IMR-90 (cell line): ENCODE results near the gene TENM4. TPM values are rescaled to one million over a fixed set of nuclear protein-coding genes. Genes with fewer than 3 reads are reported as not detected.

Experiments used
- ATAC-seq: fragments of 200-7000 bp; cut with Tn5 transposase; 2 replicates; pipeline ENCODE4 v1.9.1; 2020; ENCODE audit warnings: low read depth, mild to moderate bottlenecking, moderate library complexity
- BruUV-seq: library from RNA; stranded (reverse); fragments of 400-500 nt; replicated peaks from 2 replicates; lab custom pipeline; 2021; lab: Mats Ljungman, UMichigan
- CTCF ChIA-PET: fragments of 300-600 bp; formaldehyde crosslinking; extraction: SDS; loops from one replicate; lab custom pipeline; 2021; ENCODE audit warnings: antibody characterized with exemption; lab: Yijun Ruan, JAX
- POLR2A ChIA-PET: fragments of 300-600 bp; sonication (Branson Sonifier 250); formaldehyde crosslinking; loops from one replicate; lab custom pipeline; 2022; ENCODE audit warnings: antibody characterized with exemption; ENCODE audit not compliant: unreplicated experiment; lab: Charles Lee
- DNase-seq: peaks from one replicate; pipeline ENCODE4 v3.0.0; 2013
- H2AFZ ChIP-seq: replicated peaks from 2 replicates; pipeline ENCODE3; 2013; ENCODE audit warnings: low read length, mild to moderate bottlenecking; ENCODE audit not compliant: poor library complexity
- H2AK5ac ChIP-seq: 2 replicates; pipeline ENCODE4 v1.6.1; 2013; ENCODE audit warnings: low read depth, low read length, inconsistent platforms
- H2AK9ac ChIP-seq: replicated peaks from 2 replicates; pipeline ENCODE3; 2013; ENCODE audit warnings: mild to moderate bottlenecking, low read depth, low read length, moderate library complexity; ENCODE audit not compliant: poor library complexity
- H2BK120ac ChIP-seq: 2 replicates; pipeline ENCODE4 v1.6.1; 2013; ENCODE audit warnings: low read depth, low read length, inconsistent platforms
- H2BK15ac ChIP-seq: 3 replicates; pipeline ENCODE4 v1.6.1; 2013; ENCODE audit warnings: low read depth, low read length, inconsistent platforms
- H2BK20ac ChIP-seq: 2 replicates; pipeline ENCODE4 v1.6.1; 2013; ENCODE audit warnings: low read depth, mild to moderate bottlenecking, inconsistent platforms, low read length, moderate library complexity
- H2BK5ac ChIP-seq: 2 replicates; pipeline ENCODE4 v1.6.1; 2013; ENCODE audit warnings: mild to moderate bottlenecking, low read depth, low read length, inconsistent platforms; ENCODE audit not compliant: poor library complexity, severe bottlenecking
- H3K14ac ChIP-seq: replicated peaks from 2 replicates; pipeline ENCODE4 v1.6.1; 2013; ENCODE audit warnings: low read depth, low read length, inconsistent platforms
- H3K18ac ChIP-seq: 2 replicates; pipeline ENCODE4 v1.6.1; 2013; ENCODE audit warnings: low read depth, low read length, control low read depth
- H3K23ac ChIP-seq: 2 replicates; pipeline ENCODE4 v1.6.1; 2013; ENCODE audit warnings: low read depth, low read length, inconsistent platforms
- H3K27ac ChIP-seq: 2 replicates; pipeline ENCODE4 v1.5.1; 2013; ENCODE audit warnings: mild to moderate bottlenecking, control low read depth, low read length; ENCODE audit not compliant: insufficient read depth
- H3K27me3 ChIP-seq: 2 replicates; pipeline ENCODE4 v1.6.1; 2013; ENCODE audit warnings: low read length; ENCODE audit not compliant: control insufficient read depth, insufficient read depth
- H3K36me3 ChIP-seq: 2 replicates; pipeline ENCODE4 v1.6.1; 2013; ENCODE audit warnings: low read length, mixed read lengths; ENCODE audit not compliant: control insufficient read depth, insufficient read depth
- H3K4ac ChIP-seq: 2 replicates; pipeline ENCODE4 v1.6.1; 2013; ENCODE audit warnings: low read depth, low read length, inconsistent platforms
- H3K4me1 ChIP-seq: 2 replicates; pipeline ENCODE4 v1.6.1; 2013; ENCODE audit warnings: low read length, mixed read lengths; ENCODE audit not compliant: control insufficient read depth, insufficient read depth
- H3K4me2 ChIP-seq: 2 replicates; pipeline ENCODE4 v1.6.1; 2013; ENCODE audit warnings: low read depth, mild to moderate bottlenecking, control low read depth, low read length, moderate library complexity
- H3K4me3 ChIP-seq: 2 replicates; pipeline ENCODE4 v1.5.1; 2013; ENCODE audit warnings: low read depth, mild to moderate bottlenecking, control low read depth, low read length, moderate library complexity; ENCODE audit not compliant: insufficient read depth
- H3K56ac ChIP-seq: 2 replicates; pipeline ENCODE4 v1.6.1; 2013; ENCODE audit warnings: low read length, inconsistent platforms; ENCODE audit not compliant: insufficient read depth; ENCODE audit errors: extremely low read depth
- H3K79me1 ChIP-seq, 2 experiments: 2 replicates each; pipeline ENCODE4 v1.6.1; 2013; ENCODE audit warnings: low read length in 2 of 2, inconsistent platforms in 1 of 2, low read depth in 1 of 2
- H3K9ac ChIP-seq: 2 replicates; pipeline ENCODE4 v1.6.1; 2013; ENCODE audit warnings: low read depth, low read length, control low read depth
- H3K9me1 ChIP-seq: 2 replicates; pipeline ENCODE4 v1.6.1; 2013; ENCODE audit warnings: low read length, inconsistent platforms; ENCODE audit not compliant: insufficient read depth
- H3K9me3 ChIP-seq: 2 replicates; pipeline ENCODE4 v1.6.1; 2013; ENCODE audit warnings: low read length; ENCODE audit not compliant: control insufficient read depth, insufficient read depth
- H4K20me1 ChIP-seq: 2 replicates; pipeline ENCODE4 v1.6.1; 2013; ENCODE audit warnings: low read length, inconsistent platforms; ENCODE audit not compliant: insufficient read depth
- H4K5ac ChIP-seq: 2 replicates; pipeline ENCODE4 v1.6.1; 2013; ENCODE audit warnings: mild to moderate bottlenecking, low read depth, low read length, control low read depth
- H4K8ac ChIP-seq, 2 experiments: 2 replicates each; pipeline ENCODE4 v1.6.1; 2013; ENCODE audit warnings: low read depth in 2 of 2, low read length in 2 of 2, control low read depth in 1 of 2, inconsistent platforms in 1 of 2
- H4K91ac ChIP-seq: 2 replicates; pipeline ENCODE4 v1.6.1; 2013; ENCODE audit warnings: low read depth, low read length, inconsistent platforms; ENCODE audit not compliant: insufficient read depth
- MAZ ChIP-seq: IDR thresholded peaks from 2 replicates; pipeline ENCODE4 v1.6.1; 2012; ENCODE audit warnings: low read depth, mild to moderate bottlenecking, low read length, improper control_type of control experiment, moderate library complexity, borderline replicate concordance
- RFX5 ChIP-seq: IDR thresholded peaks from 2 replicates; pipeline ENCODE4 v1.8.0; 2012; ENCODE audit warnings: low read depth, mild to moderate bottlenecking, low read length, moderate library complexity
- SMC3 ChIP-seq: fragments of 150-350 bp; IDR thresholded peaks from 2 replicates; pipeline ENCODE4 v1.6.1; 2016; ENCODE audit warnings: low read depth, mild to moderate bottlenecking, antibody characterized with exemption, low read length, moderate library complexity
- WGBS, 2 experiments: methylation state at CpG; one replicate each; pipeline versions ENCODE4 v1.1.5 to v1.1.7; 2013; ENCODE audit warnings: missing lambda C conversion rate in 2 of 2; ENCODE audit not compliant: insufficient read length in 1 of 2; ENCODE audit errors: extremely low coverage in 2 of 2; 5-methylcytosine and 5-hydroxymethylcytosine counted together
- dilution Hi-C: fragments of 300-500 bp; cut with HindIII; formaldehyde crosslinking; loops from one replicate; pipeline ENCODE4 v1.14.3; 2018; ENCODE audit warnings: low sequenced_read_pairs; ENCODE audit not compliant: unreplicated experiment
- in situ Hi-C: fragments of 300-500 bp; cut with MboI; formaldehyde crosslinking; loops from 3 replicates; pipeline ENCODE4 v1.14.3; 2019; ENCODE audit warnings: low sequenced_read_pairs, inconsistent platforms, mixed read lengths
- intact Hi-C: fragments of 100-400 bp; cut with micrococcal nuclease; formaldehyde crosslinking; loops from 2 replicates; pipeline ENCODE4 v1.10.0; 2022
- polyA plus RNA-seq, 3 experiments: library from polyadenylated mRNA; depleted of rRNA; stranded (reverse); fragments of >200 nt; gene quantifications; 2 replicates each; pipeline ENCODE4 v1.2.3, GENCODE V29; 2012; ENCODE audit warnings: low replicate concordance in 1 of 3
- total RNA-seq: library from RNA; depleted of rRNA; stranded (reverse); fragments of >200 nt; gene quantifications from 2 replicates; pipeline ENCODE4 v1.2.3, GENCODE V29; 2012

The TENM4 gene
- total and polyA plus RNA-seq, 2 of the 4 experiments (the other 2 are of a cell fraction): 7.4 to 9.0 TPM

DNA sequence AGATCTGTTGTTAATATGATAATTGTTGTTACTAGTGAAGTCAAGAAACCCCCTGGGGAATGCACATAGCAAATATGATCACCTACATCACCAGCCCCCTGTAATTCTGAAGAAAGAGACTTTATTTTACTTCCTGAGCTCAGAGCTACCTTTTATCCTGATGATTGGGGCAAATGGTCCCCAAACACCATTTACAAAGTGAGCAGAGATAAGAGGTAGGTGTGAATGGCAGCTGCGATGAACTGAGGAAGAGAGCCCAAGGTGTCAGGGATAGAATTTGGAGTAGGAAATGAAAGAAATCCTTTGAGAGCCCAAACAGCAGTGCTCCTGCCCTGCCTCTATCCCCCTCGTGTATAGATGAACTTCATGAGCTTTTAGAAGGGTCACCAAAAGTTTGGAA, 69.1 kb downstream of the TENM4 start:
- H2AFZ ChIP-seq: no peak overlapping the region
- POLR2A ChIA-PET: no interaction called here
- ATAC-seq: no peak
- H3K9me3 ChIP-seq: no peaks in the 10 kb centered on the region
- no peak overlapping the region for H3K14ac ChIP-seq
- BruUV-seq: no TSS peak
- H2AK5ac ChIP-seq: no peak overlapping the region
- no peaks in the 10 kb centered on the region for H3K36me3 ChIP-seq
- no peak overlapping the region for H2BK20ac ChIP-seq
- H3K4ac ChIP-seq: no peak overlapping the region
- H4K5ac ChIP-seq: no peak overlapping the region
- CTCF ChIA-PET: no interaction called here
- no peak overlapping the region for H2BK120ac ChIP-seq
- no peaks in the 10 kb centered on the region for H3K9me1 ChIP-seq
- no peaks in the 10 kb centered on the region for H3K79me1 ChIP-seq
- no peak overlapping the region for H3K27ac ChIP-seq
- intact Hi-C loops: no loop called here
- no peaks in the 10 kb centered on the region for H3K4me1 ChIP-seq
- TF ChIP-seq MAZ: no peak
- no peak for TF ChIP-seq SMC3
- TF ChIP-seq RFX5: no peak
- no peak overlapping the region for H4K91ac ChIP-seq
- in situ Hi-C loops: no loop called here
- H3K27me3 ChIP-seq: no peaks in the 10 kb centered on the region
- H2BK15ac ChIP-seq: no peak overlapping the region
- H3K56ac ChIP-seq: no peak overlapping the region
- H3K4me3 ChIP-seq: no peak overlapping the region
- H2AK9ac ChIP-seq: no peak overlapping the region
- no peak for DNase-seq
- no peak overlapping the region for H3K18ac ChIP-seq
- no peak overlapping the region for H3K9ac ChIP-seq
- dilution Hi-C loops: no loop called here
- H4K20me1 ChIP-seq: no peaks in the 10 kb centered on the region
- WGBS, 2 experiments: no CpG with 5 or more reads among the region's 2 CpGs
- H2BK5ac ChIP-seq: no peak overlapping the region
- no peak overlapping the region for H4K8ac ChIP-seq
- H3K4me2 ChIP-seq: no peak overlapping the region
- H3K23ac ChIP-seq: no peak overlapping the region
